GM23248 (cell line): ENCODE results near the gene ZNF783.
"Not testable (repeated sequence)": the region's sequence is repeated elsewhere in the genome, so short reads cannot be mapped to it uniquely, and the experiment has no call there.

Source experiments
- EZH2 ChIP-seq: fragments of 200-600 bp; sonication (generic); IDR thresholded peaks from 2 replicates; pipeline ENCODE4 v1.6.1; 2018; ENCODE audit warnings: antibody characterized with exemption, mild to moderate bottlenecking; ENCODE audit not compliant: insufficient read depth, poor library complexity, severe bottlenecking
- EZH2phosphoT487 ChIP-seq: fragments of 200-600 bp; sonication (generic); IDR thresholded peaks from 2 replicates; pipeline ENCODE4 v1.6.1; 2018; ENCODE audit warnings: antibody characterized with exemption, moderate library complexity, mild to moderate bottlenecking, low read depth; ENCODE audit not compliant: insufficient read depth

GRCh38 chr7:149332602-149333320, 70.8 kb downstream of the ZNF783 start:
- not testable (repeated sequence) for TF ChIP-seq EZH2phosphoT487, EZH2
